ENCODE results near the gene CLIC6.
"Not testable (repeated sequence)": the region's sequence is repeated elsewhere in the genome, so short reads cannot be mapped to it uniquely, and the experiment has no call there.

Gene CLIC6

GRCh38 chr21:34697826-34698225, 29.0 kb downstream of the CLIC6 start:
- H3K9me3 Mint-ChIP-seq, result no peaks in the 10 kb centered on the region
- H3K27ac Mint-ChIP-seq, result no peak overlapping the region
- H3K4me3 Mint-ChIP-seq, result no peak overlapping the region
- H3K27me3 Mint-ChIP-seq, result no peaks in the 10 kb centered on the region
- no peaks in the 10 kb centered on the region for H3K4me1 Mint-ChIP-seq
- peaks cover 1% of the 10 kb centered on the region for H3K36me3 Mint-ChIP-seq

- Mint-ChIP-seq H3K4me3 (no peak overlapping the region), H3K36me3 (peaks cover 1% of the 10 kb centered on the region), H3K27me3 (no peaks in the 10 kb centered on the region), H3K27ac (no peak overlapping the region), H3K4me1 (no peaks in the 10 kb centered on the region), H3K9me3 (no peaks in the 10 kb centered on the region)
Measured at GRCh38 chr21:34698270-34699015, 29.6 kb downstream of the CLIC6 start.

GRCh38 chr21:34700605-34701004, 31.8 kb downstream of the CLIC6 start:
- Mint-ChIP-seq H3K36me3 (no peaks in the 10 kb centered on the region), H3K27ac (no peak overlapping the region), H3K9me3 (no peaks in the 10 kb centered on the region), H3K4me3 (no peak overlapping the region), H3K27me3 (no peaks in the 10 kb centered on the region), H3K4me1 (no peaks in the 10 kb centered on the region)

GRCh38 chr21:34701726-34702125, 32.9 kb downstream of the CLIC6 start:
- Mint-ChIP-seq H3K27me3 (no peaks in the 10 kb centered on the region), H3K36me3 (no peaks in the 10 kb centered on the region), H3K4me3 (no peak overlapping the region), H3K9me3 (no peaks in the 10 kb centered on the region), H3K27ac (no peak overlapping the region), H3K4me1 (peaks cover 3% of the 10 kb centered on the region)

- H3K36me3 Mint-ChIP-seq, result no peaks in the 10 kb centered on the region
- H3K27ac Mint-ChIP-seq, result no peak overlapping the region
- no peaks in the 10 kb centered on the region for H3K27me3 Mint-ChIP-seq
- no peak overlapping the region for H3K4me3 Mint-ChIP-seq
- peaks cover 11% of the 10 kb centered on the region for H3K4me1 Mint-ChIP-seq
- no peaks in the 10 kb centered on the region for H3K9me3 Mint-ChIP-seq
Measured at GRCh38 chr21:34702341-34703170, 33.8 kb downstream of the CLIC6 start.

GRCh38 chr21:34703571-34703970, 34.8 kb downstream of the CLIC6 start:
- no peak overlapping the region for H3K27ac Mint-ChIP-seq
- peaks cover 21% of the 10 kb centered on the region for H3K4me1 Mint-ChIP-seq
- H3K36me3 Mint-ChIP-seq, result no peaks in the 10 kb centered on the region
- H3K27me3 Mint-ChIP-seq, result no peaks in the 10 kb centered on the region
- H3K9me3 Mint-ChIP-seq, result no peaks in the 10 kb centered on the region
- no peak overlapping the region for H3K4me3 Mint-ChIP-seq

- H3K27me3 Mint-ChIP-seq, result no peaks in the 10 kb centered on the region
- no peaks in the 10 kb centered on the region for H3K9me3 Mint-ChIP-seq
- H3K4me1 Mint-ChIP-seq, result peaks cover 22% of the 10 kb centered on the region
- no peak overlapping the region for H3K27ac Mint-ChIP-seq
- no peaks in the 10 kb centered on the region for H3K36me3 Mint-ChIP-seq
- H3K4me3 Mint-ChIP-seq, result no peak overlapping the region
Measured at GRCh38 chr21:34704119-34704518, 35.3 kb downstream of the CLIC6 start.

- Mint-ChIP-seq H3K4me1 (peaks cover 22% of the 10 kb centered on the region), H3K9me3 (no peaks in the 10 kb centered on the region), H3K4me3 (no peak overlapping the region), H3K27ac (no peak overlapping the region), H3K36me3 (no peaks in the 10 kb centered on the region), H3K27me3 (no peaks in the 10 kb centered on the region)
Measured at GRCh38 chr21:34705011-34705410, 36.2 kb downstream of the CLIC6 start.

- H3K27ac Mint-ChIP-seq, result no peak overlapping the region
- H3K4me1 Mint-ChIP-seq, result peaks cover 22% of the 10 kb centered on the region
- H3K27me3 Mint-ChIP-seq, result no peaks in the 10 kb centered on the region
- H3K4me3 Mint-ChIP-seq, result no peak overlapping the region
- H3K9me3 Mint-ChIP-seq, result no peaks in the 10 kb centered on the region
- H3K36me3 Mint-ChIP-seq, result no peaks in the 10 kb centered on the region
Measured at GRCh38 chr21:34706337-34706736, 37.5 kb downstream of the CLIC6 start.

- Mint-ChIP-seq H3K27me3 (no peaks in the 10 kb centered on the region), H3K4me1 (peaks cover 22% of the 10 kb centered on the region), H3K9me3 (no peaks in the 10 kb centered on the region), H3K4me3 (peak overlapping the region; percentile 51), H3K36me3 (no peaks in the 10 kb centered on the region), H3K27ac (peak overlapping the region; percentile 14)
Measured at GRCh38 chr21:34707876-34708325, 39.1 kb downstream of the CLIC6 start.

- Mint-ChIP-seq H3K27me3 (no peaks in the 10 kb centered on the region), H3K36me3 (no peaks in the 10 kb centered on the region), H3K9me3 (no peaks in the 10 kb centered on the region), H3K27ac (no peak overlapping the region), H3K4me1 (peaks cover under 1% of the 10 kb centered on the region), H3K4me3 (no peak overlapping the region)
Measured at GRCh38 chr21:34713621-34714020, 44.8 kb downstream of the CLIC6 start.

- no peak overlapping the region for H3K27ac Mint-ChIP-seq
- H3K27me3 Mint-ChIP-seq, result no peaks in the 10 kb centered on the region
- no peak overlapping the region for H3K4me3 Mint-ChIP-seq
- H3K36me3 Mint-ChIP-seq, result no peaks in the 10 kb centered on the region
- H3K9me3 Mint-ChIP-seq, result no peaks in the 10 kb centered on the region
- no peaks in the 10 kb centered on the region for H3K4me1 Mint-ChIP-seq
Measured at GRCh38 chr21:34715518-34715917, 46.7 kb downstream of the CLIC6 start.

- H3K27me3 Mint-ChIP-seq, result no peaks in the 10 kb centered on the region
- no peaks in the 10 kb centered on the region for H3K4me1 Mint-ChIP-seq
- H3K4me3 Mint-ChIP-seq, result no peak overlapping the region
- H3K9me3 Mint-ChIP-seq, result no peaks in the 10 kb centered on the region
- H3K27ac Mint-ChIP-seq, result no peak overlapping the region
- H3K36me3 Mint-ChIP-seq, result no peaks in the 10 kb centered on the region
Measured at GRCh38 chr21:34715985-34716596, 47.3 kb downstream of the CLIC6 start.

- not testable (repeated sequence) for H3K4me1 Mint-ChIP-seq, H3K4me3 Mint-ChIP-seq, H3K27me3 Mint-ChIP-seq, H3K27ac Mint-ChIP-seq, H3K9me3 Mint-ChIP-seq, H3K36me3 Mint-ChIP-seq
Measured at GRCh38 chr21:34718529-34718928, 49.7 kb downstream of the CLIC6 start.

GRCh38 chr21:34722684-34723300, 54.0 kb downstream of the CLIC6 start:
- Mint-ChIP-seq H3K27ac (peak overlapping the region; percentile 30), H3K9me3 (no peaks in the 10 kb centered on the region), H3K36me3 (no peaks in the 10 kb centered on the region), H3K27me3 (peaks cover 4% of the 10 kb centered on the region), H3K4me1 (no peaks in the 10 kb centered on the region), H3K4me3 (no peak overlapping the region)
